Neural progenitor cell (in vitro differentiated cells): ENCODE results near the gene F2RL3. TPM values are rescaled to one million over a fixed set of nuclear protein-coding genes. Genes with fewer than 3 reads are reported as not detected.

Experiments used
- DNase-seq: peaks from one replicate; pipeline ENCODE4 v3.0.0-alpha.2; 2016; ENCODE audit warnings: low spot score
- H2AFZ ChIP-seq: fragments of 200-600 bp; sonication (generic); replicated peaks from 2 replicates; pipeline ENCODE4 v1.6.1; 2016; ENCODE audit warnings: antibody characterized with exemption
- H3F3A ChIP-seq: fragments of 200-600 bp; sonication (generic); 2 replicates; pipeline ENCODE4 v1.6.1; 2016; ENCODE audit warnings: antibody characterized with exemption, low read depth
- H3K27ac ChIP-seq: fragments of 200-600 bp; sonication (generic); 2 replicates; pipeline ENCODE4 v1.5.1; 2016; ENCODE audit warnings: mild to moderate bottlenecking
- H3K27me3 ChIP-seq: fragments of 200-600 bp; sonication (generic); 2 replicates; pipeline ENCODE4 v1.6.1; 2016; ENCODE audit warnings: mild to moderate bottlenecking, moderate library complexity
- H3K36me3 ChIP-seq: fragments of 200-600 bp; sonication (generic); 2 replicates; pipeline ENCODE4 v1.5.1; 2016
- H3K4me1 ChIP-seq: fragments of 200-600 bp; sonication (generic); 2 replicates; pipeline ENCODE4 v1.6.1; 2016; ENCODE audit warnings: mixed run types
- H3K4me2 ChIP-seq: fragments of 200-600 bp; sonication (generic); 2 replicates; pipeline ENCODE4 v1.6.1; 2016
- H3K4me3 ChIP-seq: fragments of 200-600 bp; sonication (generic); 2 replicates; pipeline ENCODE4 v1.5.1; 2016
- H3K79me2 ChIP-seq: fragments of 200-600 bp; sonication (generic); 2 replicates; pipeline ENCODE4 v1.6.1; 2016; ENCODE audit warnings: low read depth
- H3K9ac ChIP-seq: fragments of 200-600 bp; sonication (generic); 2 replicates; pipeline ENCODE4 v1.6.1; 2016
- H3K9me3 ChIP-seq: fragments of 200-600 bp; sonication (generic); 2 replicates; pipeline ENCODE4 v1.5.1; 2016; ENCODE audit warnings: low read depth
- H4K20me1 ChIP-seq: fragments of 200-600 bp; sonication (generic); 2 replicates; pipeline ENCODE4 v1.6.1; 2016; ENCODE audit warnings: low read depth
- H3K27ac Mint-ChIP-seq: 3 replicates; pipeline ENCODE4 v1.8.0; 2021; ENCODE audit warnings: mixed read lengths
- H3K27me3 Mint-ChIP-seq: 2 replicates; pipeline ENCODE4 v1.8.0; 2022; ENCODE audit warnings: low read depth, mild to moderate bottlenecking, inconsistent platforms, moderate library complexity, mixed read lengths; ENCODE audit not compliant: insufficient read depth
- H3K36me3 Mint-ChIP-seq: 3 replicates; pipeline ENCODE4 v1.8.0; 2021; ENCODE audit warnings: mixed read lengths
- H3K4me1 Mint-ChIP-seq: 3 replicates; pipeline ENCODE4 v1.8.0; 2021; ENCODE audit warnings: mixed read lengths
- H3K4me3 Mint-ChIP-seq: 3 replicates; pipeline ENCODE4 v1.8.0; 2021; ENCODE audit warnings: mild to moderate bottlenecking, moderate library complexity, mixed read lengths
- H3K9me3 Mint-ChIP-seq: 3 replicates; pipeline ENCODE4 v1.8.0; 2020; ENCODE audit warnings: mixed read lengths
- CTCF ChIP-seq: fragments of 200-600 bp; sonication (generic); IDR thresholded peaks from 2 replicates; pipeline ENCODE4 v1.5.1; 2017; ENCODE audit warnings: antibody characterized with exemption, mild to moderate bottlenecking
- EZH2 ChIP-seq: fragments of 200-600 bp; sonication (generic); IDR thresholded peaks from 2 replicates; pipeline ENCODE4 v1.6.1; 2017; ENCODE audit warnings: antibody characterized with exemption, mild to moderate bottlenecking, moderate library complexity
- EZH2phosphoT487 ChIP-seq: fragments of 200-600 bp; sonication (generic); IDR thresholded peaks from 2 replicates; pipeline ENCODE4 v1.6.1; 2017; ENCODE audit warnings: antibody characterized with exemption
- total RNA-seq: library from RNA; depleted of rRNA; stranded (reverse); fragments of >200 nt; gene quantifications from 2 replicates; pipeline ENCODE4 v1.2.3, GENCODE V29; 2015; ENCODE audit warnings: low replicate concordance

Gene F2RL3
- total RNA-seq, 1 donor from 2014 or later = not detected

GRCh38 chr19:16928351-16928750, 39.6 kb downstream of the F2RL3 start:
- H3F3A ChIP-seq = no peaks in the 10 kb centered on the region
- no peak for TF ChIP-seq CTCF
- TF ChIP-seq EZH2 = no peak
- no peak for TF ChIP-seq EZH2phosphoT487
- H3K9me3 Mint-ChIP-seq = peaks cover 24% of the 10 kb centered on the region

GRCh38 chr19:16928916-16929315, 40.1 kb downstream of the F2RL3 start:
- no peaks in the 10 kb centered on the region for H3K4me1 Mint-ChIP-seq
- H3K27ac ChIP-seq = no peak overlapping the region
- H3K27me3 Mint-ChIP-seq = peaks cover 12% of the 10 kb centered on the region
- no peaks in the 10 kb centered on the region for H3K4me1 ChIP-seq
- H3K27ac Mint-ChIP-seq = no peak overlapping the region
- no peak overlapping the region for H3K4me3 ChIP-seq
- no peaks in the 10 kb centered on the region for H3K79me2 ChIP-seq
- H2AFZ ChIP-seq = no peak overlapping the region
- H3K9me3 ChIP-seq = no peaks in the 10 kb centered on the region
- no peak overlapping the region for H3K9ac ChIP-seq
- H3K27me3 ChIP-seq = no peaks in the 10 kb centered on the region
- no peaks in the 10 kb centered on the region for H4K20me1 ChIP-seq
- no peaks in the 10 kb centered on the region for H3K36me3 ChIP-seq
- H3K9me3 Mint-ChIP-seq = peaks cover 26% of the 10 kb centered on the region
- no peak overlapping the region for H3K4me3 Mint-ChIP-seq
- no peaks in the 10 kb centered on the region for H3K36me3 Mint-ChIP-seq
- no peak for TF ChIP-seq CTCF
- TF ChIP-seq EZH2phosphoT487 = no peak
- no peak for TF ChIP-seq EZH2
- no peak for DNase-seq
- no peak overlapping the region for H3K4me2 ChIP-seq
- H3F3A ChIP-seq = no peaks in the 10 kb centered on the region

More at GRCh38 chr19:16928351-16928750, 39.6 kb downstream of the F2RL3 start:
- no peak overlapping the region for H3K27ac ChIP-seq
- no peak overlapping the region for H2AFZ ChIP-seq
- H3K79me2 ChIP-seq = no peaks in the 10 kb centered on the region
- no peaks in the 10 kb centered on the region for H4K20me1 ChIP-seq
- Mint-ChIP-seq H3K36me3 (no peaks in the 10 kb centered on the region), H3K27me3 (peaks cover 12% of the 10 kb centered on the region), H3K4me1 (no peaks in the 10 kb centered on the region), H3K27ac (no peak overlapping the region), H3K4me3 (no peak overlapping the region)
- no peak for DNase-seq
- H3K4me3 ChIP-seq = no peak overlapping the region
- H3K9me3 ChIP-seq = no peaks in the 10 kb centered on the region
- H3K27me3 ChIP-seq = no peaks in the 10 kb centered on the region
- no peaks in the 10 kb centered on the region for H3K4me1 ChIP-seq
- no peaks in the 10 kb centered on the region for H3K36me3 ChIP-seq
- no peak overlapping the region for H3K4me2 ChIP-seq
- H3K9ac ChIP-seq = no peak overlapping the region

- H2AFZ ChIP-seq = no peak overlapping the region
- H3K9ac ChIP-seq = no peak overlapping the region
- peaks cover 6% of the 10 kb centered on the region for H3K36me3 ChIP-seq
Observed at GRCh38 chr19:16930753-16931152, 42.0 kb downstream of the F2RL3 start.

More at GRCh38 chr19:16930753-16931152, 42.0 kb downstream of the F2RL3 start:
- no peaks in the 10 kb centered on the region for H3K9me3 ChIP-seq
- H3K27me3 ChIP-seq = no peaks in the 10 kb centered on the region
- H3F3A ChIP-seq = no peaks in the 10 kb centered on the region
- Mint-ChIP-seq H3K4me1 (no peaks in the 10 kb centered on the region), H3K36me3 (no peaks in the 10 kb centered on the region), H3K4me3 (no peak overlapping the region), H3K27me3 (peaks cover 14% of the 10 kb centered on the region), H3K9me3 (peaks cover 33% of the 10 kb centered on the region), H3K27ac (no peak overlapping the region)
- no peak overlapping the region for H3K4me3 ChIP-seq
- no peak overlapping the region for H3K27ac ChIP-seq
- H4K20me1 ChIP-seq = no peaks in the 10 kb centered on the region
- no peak overlapping the region for H3K4me2 ChIP-seq
- H3K79me2 ChIP-seq = no peaks in the 10 kb centered on the region
- no peak for DNase-seq
- TF ChIP-seq EZH2 (no peak), EZH2phosphoT487 (no peak), CTCF (no peak)
- no peaks in the 10 kb centered on the region for H3K4me1 ChIP-seq
